CD4-positive, alpha-beta T cell (primary cell): ENCODE data around the gene PID1. TPM values are rescaled to one million over a fixed set of nuclear protein-coding genes. Genes with fewer than 3 reads are reported as not detected.

Experiments
- ATAC-seq: fragments of 200-7000 bp; cut with Tn5 transposase; one replicate; pipeline ENCODE4 v1.10.0; 2022; ENCODE audit warnings: mild to moderate bottlenecking; ENCODE audit not compliant: poor library complexity
- CTCF ChIA-PET: fragments of 350-600 bp; sonication (Branson Sonifier 250); formaldehyde crosslinking; loops from one replicate; lab custom pipeline; 2021; ENCODE audit warnings: antibody characterized with exemption, inconsistent platforms; lab: Charles Lee
- POLR2A ChIA-PET: fragments of 350-600 bp; sonication (Branson Sonifier 250); formaldehyde crosslinking; loops from one replicate; lab custom pipeline; 2021; ENCODE audit warnings: antibody characterized with exemption, inconsistent platforms; lab: Charles Lee
- DNase-seq, 14 experiments: peaks; one replicate each; pipeline ENCODE4 v3.0.0-alpha.2; 2013 to 2020; ENCODE audit warnings: mixed read lengths in 2 of 14
- H3K27ac ChIP-seq, 2 donors: one replicate each; pipeline versions ENCODE4 v1.5.1 to v1.7.0; 2013; ENCODE audit warnings: low read length in 2 of 2, low read depth in 1 of 2, mild to moderate bottlenecking in 1 of 2
- H3K27me3 ChIP-seq, 2 experiments: 1 replicate in 1 of 2; 2 replicates in 1 of 2; pipeline versions ENCODE4 v1.6.1 to v1.7.0; 2013; ENCODE audit warnings: low read length in 2 of 2, control low read depth in 1 of 2, mild to moderate bottlenecking in 1 of 2, moderate library complexity in 1 of 2; ENCODE audit not compliant: insufficient read depth in 2 of 2, control insufficient read depth in 1 of 2
- H3K36me3 ChIP-seq: one replicate; pipeline ENCODE4 v1.6.1; 2013; ENCODE audit warnings: low read length, control low read depth; ENCODE audit not compliant: insufficient read depth
- H3K4me1 ChIP-seq: one replicate; pipeline ENCODE4 v1.6.1; 2013; ENCODE audit warnings: low read length, control low read depth; ENCODE audit not compliant: insufficient read depth
- H3K4me3 ChIP-seq: one replicate; pipeline ENCODE4 v1.5.1; 2013; ENCODE audit warnings: mild to moderate bottlenecking, low read length, moderate library complexity
- H3K9me3 ChIP-seq, 2 experiments: 1 replicate in 1 of 2; 2 replicates in 1 of 2; pipeline versions ENCODE4 v1.6.1 to v1.7.0; 2013; ENCODE audit warnings: low read length in 2 of 2, mild to moderate bottlenecking in 2 of 2, control low read depth in 1 of 2, moderate library complexity in 1 of 2; ENCODE audit not compliant: control insufficient read depth in 1 of 2, insufficient read depth in 1 of 2
- H3K27ac Mint-ChIP-seq: one replicate; pipeline ENCODE4 v1.8.0; 2020; ENCODE audit warnings: mixed read lengths
- H3K27me3 Mint-ChIP-seq: one replicate; pipeline ENCODE4 v1.8.0; 2021; ENCODE audit warnings: mixed read lengths
- H3K36me3 Mint-ChIP-seq: one replicate; pipeline ENCODE4 v1.8.0; 2021; ENCODE audit warnings: low read depth, mixed read lengths
- H3K4me1 Mint-ChIP-seq: one replicate; pipeline ENCODE4 v1.8.0; 2021; ENCODE audit warnings: low read depth, mixed read lengths
- H3K4me3 Mint-ChIP-seq: one replicate; pipeline ENCODE4 v1.8.0; 2020; ENCODE audit warnings: mild to moderate bottlenecking, mixed read lengths
- H3K9me3 Mint-ChIP-seq: one replicate; pipeline ENCODE4 v1.8.0; 2020; ENCODE audit warnings: mixed read lengths
- CTCF ChIP-seq: fragments of 200-600 bp; IDR thresholded peaks from one replicate; pipeline ENCODE4 v1.8.0; 2022; ENCODE audit warnings: antibody characterized with exemption, mild to moderate bottlenecking
- intact Hi-C, 2 experiments: fragments of 100-400 bp; cut with DNase I in 1 of 2; cut with micrococcal nuclease in 1 of 2; formaldehyde crosslinking; loops; one replicate each; pipeline versions ENCODE4 v1.15.1 to v1.9.0; 2023 to 2025; cut with DNase I, micrococcal nuclease
- total RNA-seq, 174 experiments: library from RNA in 2 of 174; stranded (reverse) in 2 of 174; gene quantifications; one replicate each; pipeline ENCODE4 v1.2.3 and lab custom pipeline; 2021 to 2026

Gene PID1
- total RNA-seq, 2 experiments from 2014 or later, result 0.38 to 0.53 TPM

- no peak overlapping the region for H3K27ac Mint-ChIP-seq
- H3K36me3 Mint-ChIP-seq, result no peaks in the 10 kb centered on the region
- Histone ChIP-seq H3K4me1 (no peaks in the 10 kb centered on the region), H3K9me3 (peaks cover 0 to 7% of the 10 kb centered on the region in 2 experiments), H3K27ac (no peak overlapping the region), H3K4me3 (no peak overlapping the region), H3K27me3 (no peaks in the 10 kb centered on the region), H3K36me3 (no peaks in the 10 kb centered on the region)
- TF ChIP-seq CTCF, result no peak
- no peak overlapping the region for H3K4me3 Mint-ChIP-seq
- DNase-seq (no peak), ATAC-seq (no peak)
- no peaks in the 10 kb centered on the region for H3K4me1 Mint-ChIP-seq
- H3K9me3 Mint-ChIP-seq, result peaks cover 12% of the 10 kb centered on the region
- intact Hi-C loops, result no loop called here
- POLR2A ChIA-PET, result no interaction called here
- CTCF ChIA-PET, result no interaction called here
- no peaks in the 10 kb centered on the region for H3K27me3 Mint-ChIP-seq
These were observed 204.9 kb downstream of the PID1 start for GRCh38 chr2:229066121-229066715.

GRCh38 chr2:229064749-229065148 lies 206.3 kb downstream of the PID1 start:
- no peaks in the 10 kb centered on the region for H3K27me3 ChIP-seq

GRCh38 chr2:229060147-229060546 lies 210.9 kb downstream of the PID1 start:
- H3K27me3 ChIP-seq, result no peaks in the 10 kb centered on the region
- intact Hi-C loops, result no loop called here

More at GRCh38 chr2:229064749-229065148, 206.3 kb downstream of the PID1 start:
- ATAC-seq (no peak), DNase-seq (no peak)
- Mint-ChIP-seq H3K36me3 (no peaks in the 10 kb centered on the region), H3K4me3 (no peak overlapping the region), H3K4me1 (no peaks in the 10 kb centered on the region), H3K27me3 (no peaks in the 10 kb centered on the region), H3K27ac (no peak overlapping the region), H3K9me3 (peaks cover 13% of the 10 kb centered on the region)
- no peak for TF ChIP-seq CTCF
- Histone ChIP-seq H3K9me3 (peaks cover 0 to 7% of the 10 kb centered on the region in 2 experiments), H3K4me1 (no peaks in the 10 kb centered on the region), H3K36me3 (no peaks in the 10 kb centered on the region), H3K27ac (no peak overlapping the region), H3K4me3 (no peak overlapping the region)
- ChIA-PET POLR2A (no interaction called here), CTCF (no interaction called here)
- intact Hi-C loops, result no loop called here

More at GRCh38 chr2:229060147-229060546, 210.9 kb downstream of the PID1 start:
- Mint-ChIP-seq H3K4me1 (no peaks in the 10 kb centered on the region), H3K27me3 (no peaks in the 10 kb centered on the region), H3K36me3 (no peaks in the 10 kb centered on the region), H3K9me3 (peaks cover 12% of the 10 kb centered on the region), H3K4me3 (no peak overlapping the region), H3K27ac (no peak overlapping the region)
- Histone ChIP-seq H3K36me3 (no peaks in the 10 kb centered on the region), H3K27ac (no peak overlapping the region), H3K4me3 (no peak overlapping the region), H3K9me3 (peaks cover 0 to 4% of the 10 kb centered on the region in 2 experiments), H3K4me1 (no peaks in the 10 kb centered on the region)
- CTCF ChIA-PET, result no interaction called here
- TF ChIP-seq CTCF, result no peak
- POLR2A ChIA-PET, result no interaction called here
- DNase-seq (no peak), ATAC-seq (no peak)
